ENCODE measurements around the gene BRSK1. TPM values are rescaled to one million over a fixed set of nuclear protein-coding genes. Genes with fewer than 3 reads are reported as not detected.

Gene BRSK1
- total and polyA plus RNA-seq, 2 of the 8 experiments (the other 6 are each of a cell fraction or from before 2014, with no cell fraction given), result 27.6 to 32.7 TPM

DNA sequence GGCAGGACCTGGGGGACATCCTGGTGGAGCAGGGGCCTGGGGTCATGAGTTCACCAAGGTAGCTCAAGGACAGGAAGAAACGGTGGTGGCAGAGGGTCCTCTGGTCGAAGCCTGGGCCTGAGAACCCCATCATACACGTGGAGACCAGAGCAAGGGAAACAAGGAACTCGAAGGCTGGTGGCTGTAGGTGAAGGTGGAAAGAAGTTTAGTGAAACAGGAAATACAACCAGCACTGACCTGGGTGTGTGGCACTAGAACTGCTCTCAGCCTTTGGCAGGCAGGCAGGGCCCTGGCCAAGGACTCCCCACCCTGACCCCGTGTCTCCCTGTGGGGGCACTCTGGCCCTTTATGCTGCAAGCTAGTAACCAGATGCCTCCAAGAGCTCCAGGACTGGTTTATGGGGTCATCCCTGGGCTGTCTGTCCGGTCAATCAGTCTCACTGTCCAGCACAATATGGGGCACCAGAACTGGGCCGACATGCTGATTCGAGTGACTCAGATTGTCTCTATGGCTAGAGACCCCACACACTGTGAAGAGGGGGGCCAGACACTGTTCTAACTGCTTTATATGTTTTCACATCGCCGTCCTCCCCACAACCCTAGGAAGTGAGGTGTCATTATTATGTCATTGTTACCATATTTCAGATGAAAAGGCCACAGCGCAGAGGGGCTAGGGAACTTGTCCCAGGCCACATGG, 67.0 kb downstream of the BRSK1 start:
- H2BK120ac ChIP-seq (replicated peaks; ENCODE audit: low read depth, low read length), result no peak overlapping the region
- WGBS, 2 experiments (ENCODE audit: extremely low coverage in 1 of 2, insufficient coverage in 1 of 2, insufficient read length in 1 of 2, insufficient replicate concordance in 2 of 2, low coverage in 1 of 2, low lambda C conversion rate in 2 of 2, missing lambda C conversion rate in 1 of 2), result 86% methylated on average over 11 of the region's 11 CpGs; no CpG with 5 or more reads in 1 of the 2 experiments
- no peak overlapping the region for H4K5ac ChIP-seq (ENCODE audit: insufficient read length, low read depth, low read length)
- H3K27ac ChIP-seq (ENCODE audit: low read depth, low read length), result no peak overlapping the region
- H3K27me3 ChIP-seq (replicated peaks in 1 of 4; ENCODE audit: control insufficient read depth in 3 of 4, extremely low read depth in 1 of 4, insufficient read depth in 3 of 4, low read length in 3 of 4), result peaks cover 17 to 37% (median 32%) of the 10 kb centered on the region in 4 experiments
- H2AK5ac ChIP-seq (ENCODE audit: low read depth, low read length), result peak overlapping the region; percentile 89
- H4K20me1 ChIP-seq (replicated peaks in 1 of 2; ENCODE audit: control insufficient read depth in 1 of 2, insufficient read depth in 2 of 2, low read length in 2 of 2), result peaks cover 0 to 10% of the 10 kb centered on the region in 2 experiments
- H3K79me1 ChIP-seq (ENCODE audit: low read depth, low read length), result no peaks in the 10 kb centered on the region
- no peak overlapping the region; the same call in 1 of the 2 replicates for H4K8ac ChIP-seq (ENCODE audit: extremely low read depth, insufficient read depth, low read length)
- H3K9me3 ChIP-seq (ENCODE audit: insufficient read depth in 2 of 2, low read depth in 1 of 2, low read length in 1 of 2), result no peaks in the 10 kb centered on the region
- DNase-seq (ENCODE audit: low read depth in 1 of 2, low spot score in 2 of 2) (no peak), FAIRE-seq (no peak)
- H2AFZ ChIP-seq (ENCODE audit: low read length), result no peak overlapping the region
- 0 out of 2 replicates have a peak overlapping the region, but pooled peaks have one; percentile 23 for H2BK20ac ChIP-seq (ENCODE audit: low read length)
- peak overlapping the region; percentile 50 for H3K4ac ChIP-seq (replicated peaks; ENCODE audit: insufficient read length, low read depth, low read length)
- peak overlapping the region; percentile 93; the same call in 1 of the 2 replicates for H2BK12ac ChIP-seq (ENCODE audit: low read depth, low read length)
- H4K91ac ChIP-seq (replicated peaks; ENCODE audit: insufficient read length, low read length), result no peak overlapping the region
- POLR2A ChIA-PET (ENCODE audit: partially characterized antibody), result interaction anchor here (1.0 to 7.9 kb wide), 10 partner anchors 10 to 56 kb away, joined by 4 to 58 read pairs (median 14); partner anchors contain the start of genes IL11, KMT5C, TMEM238 and UBE2S
- peak overlapping the region; percentile 61 for H2BK15ac ChIP-seq (ENCODE audit: low read length)
- no peak overlapping the region for H3K23ac ChIP-seq (ENCODE audit: insufficient read length)
- CTCF ChIA-PET (ENCODE audit: partially characterized antibody), result interaction anchor here (0.8 to 1.6 kb wide), 7 partner anchors 9 to 49 kb away, joined by 3 to 5 read pairs (median 3); partner anchors contain the start of gene KMT5C
- H2BK5ac ChIP-seq (ENCODE audit: low read depth, low read length), result peak overlapping the region; percentile 10
- H3K4me1 ChIP-seq (replicated peaks in 1 of 4; ENCODE audit: control insufficient read depth in 3 of 4, insufficient read depth in 4 of 4, low read length in 3 of 4), result peaks cover 11 to 45% (median 28%) of the 10 kb centered on the region in 4 experiments
- H3K4me3 ChIP-seq (ENCODE audit: extremely low read depth in 1 of 4, insufficient read depth in 2 of 4, low read depth in 3 of 4, low read length in 4 of 4), result no peak overlapping the region
- peak overlapping the region; percentile 71; the same call in 1 of the 2 replicates for H3K18ac ChIP-seq (ENCODE audit: extremely low read depth, low read length)
- H3K9ac ChIP-seq (replicated peaks in 1 of 4; ENCODE audit: extremely low read depth in 1 of 4, low read depth in 3 of 4, low read length in 3 of 4), result no peak overlapping the region
- no peaks in the 10 kb centered on the region for H3K79me2 ChIP-seq (ENCODE audit: control insufficient read depth in 1 of 2, insufficient read depth in 2 of 2, low read length in 2 of 2)
- no peak overlapping the region for H3K56ac ChIP-seq (replicated peaks; ENCODE audit: insufficient read length, low read depth, low read length)
- H3K23me2 ChIP-seq (ENCODE audit: low read depth, low read length), result peaks cover 12% of the 10 kb centered on the region; the same call in 1 of the 2 replicates
- peaks cover 0 to 31% (median 7%) of the 10 kb centered on the region in 4 experiments; a peak in 2 of 8 replicates for H3K36me3 ChIP-seq (ENCODE audit: control insufficient read depth in 2 of 4, insufficient read depth in 4 of 4, low read length in 3 of 4)
- H3K14ac ChIP-seq (ENCODE audit: insufficient read length), result no peak overlapping the region
- H3K4me2 ChIP-seq (ENCODE audit: insufficient read depth in 1 of 2, low read depth in 2 of 2, low read length in 2 of 2), result no peak overlapping the region
- TF ChIP-seq SAP30 (IDR thresholded peaks at IDR 0.05; ENCODE audit: insufficient read depth, insufficient replicate concordance, low read length) (no peak), NANOG (IDR thresholded peaks at IDR 0.05; ENCODE audit: insufficient read depth, low read depth, low read length, poor library complexity, severe bottlenecking) (no peak), CBX5 (IDR thresholded peaks at IDR 0.05; ENCODE audit: low read depth, low read length) (no peak), TCF12 (IDR thresholded peaks at IDR 0.05; ENCODE audit: low read depth, low read length) (no peak), SIRT6 (IDR thresholded peaks at IDR 0.05; ENCODE audit: low read length) (no peak), JUND (IDR thresholded peaks at IDR 0.05; ENCODE audit: low read length) (no peak), KDM5A (IDR thresholded peaks at IDR 0.05; ENCODE audit: low read length) (no peak), TAF7 (optimal IDR thresholded peaks at IDR 0.05; ENCODE audit: borderline replicate concordance, low read depth, low read length) (no peak), GTF2F1 (IDR thresholded peaks at IDR 0.05; ENCODE audit: borderline replicate concordance, low read depth, low read length) (no peak), GABPA (IDR thresholded peaks at IDR 0.05; ENCODE audit: borderline replicate concordance, insufficient read depth, low read length) (no peak), ATF3 (IDR thresholded peaks at IDR 0.05; ENCODE audit: insufficient read depth, low read depth, low read length) (no peak)
